Stimulated activated CD8-positive, alpha-beta memory T cell treated with anti-CD3 and anti-CD28 coated beads, Interleukin-15, amount 100 ng/mL, for 4 hours (primary cell): Measurements from ENCODE around the gene WBP1.
"Not testable (repeated sequence)": the region's sequence is repeated elsewhere in the genome, so short reads cannot be mapped to it uniquely, and the experiment has no call there.

ENCODE experiments used
- DNase-seq, 2 donors: peaks; one replicate each; pipeline ENCODE4 v3.0.0-alpha.2; 2020; ENCODE audit warnings: low read depth in 2 of 2

WBP1 gene

DNA sequence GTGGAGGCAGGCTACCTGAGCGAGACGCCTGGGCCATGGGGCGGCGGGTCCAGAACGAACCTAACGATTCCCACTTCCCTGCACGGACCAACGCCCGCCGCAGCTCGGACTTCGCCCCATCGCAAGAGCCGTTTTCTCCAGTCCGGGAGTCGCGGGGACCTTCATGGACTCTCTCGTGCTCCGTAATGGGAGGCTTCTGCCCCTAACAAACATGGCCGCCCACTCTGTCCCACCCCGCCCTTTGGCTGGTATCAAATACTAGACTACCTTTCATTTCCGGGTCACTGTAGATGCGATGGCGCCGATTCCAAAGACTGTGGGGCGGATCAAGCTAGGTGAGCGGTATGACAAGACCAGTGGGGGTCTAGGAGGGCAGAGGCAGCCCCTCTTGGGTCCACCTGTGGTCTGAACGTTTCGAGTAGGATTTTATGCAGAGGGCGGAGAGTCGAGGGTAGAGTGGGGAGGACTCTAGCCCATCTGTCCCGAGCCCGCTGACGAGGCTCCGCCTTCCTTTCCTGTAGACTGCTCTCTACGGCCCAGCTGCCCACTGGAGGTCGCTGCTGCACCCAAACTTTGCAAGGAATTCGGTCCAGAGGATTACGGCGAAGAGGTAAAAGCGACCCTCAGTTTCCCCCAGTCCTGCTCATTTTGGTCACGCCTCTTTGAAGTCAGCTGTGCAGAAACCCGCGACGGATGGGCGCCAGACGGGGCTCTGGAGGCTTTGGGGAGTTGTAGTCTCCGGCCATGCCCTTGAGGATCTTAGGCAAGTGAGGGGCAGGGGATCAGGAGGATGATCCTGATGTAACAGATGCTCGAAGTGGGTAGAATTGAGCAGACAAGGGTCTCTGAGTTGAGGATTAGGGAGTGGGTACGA, 24.8 kb downstream of the WBP1 start, which contains the start of the genes CCDC142 and TTC31:
CCDC142 (minus strand) TSS at position 198 of the 874 bp plus-strand sequence; CDS start at position 37, 161 bp downstream.
TTC31 (plus strand) TSS at position 281 of the 874 bp plus-strand sequence; CDS start at position 296, 15 bp downstream.
- DNase-seq: peak; percentile 84 to 91

- not testable (repeated sequence) for DNase-seq
Measured at GRCh38 chr2:74483675-74484164, 25.5 kb downstream of the WBP1 start.

- no peak for DNase-seq
Measured at GRCh38 chr2:74486141-74486540, 27.9 kb downstream of the WBP1 start.

DNA sequence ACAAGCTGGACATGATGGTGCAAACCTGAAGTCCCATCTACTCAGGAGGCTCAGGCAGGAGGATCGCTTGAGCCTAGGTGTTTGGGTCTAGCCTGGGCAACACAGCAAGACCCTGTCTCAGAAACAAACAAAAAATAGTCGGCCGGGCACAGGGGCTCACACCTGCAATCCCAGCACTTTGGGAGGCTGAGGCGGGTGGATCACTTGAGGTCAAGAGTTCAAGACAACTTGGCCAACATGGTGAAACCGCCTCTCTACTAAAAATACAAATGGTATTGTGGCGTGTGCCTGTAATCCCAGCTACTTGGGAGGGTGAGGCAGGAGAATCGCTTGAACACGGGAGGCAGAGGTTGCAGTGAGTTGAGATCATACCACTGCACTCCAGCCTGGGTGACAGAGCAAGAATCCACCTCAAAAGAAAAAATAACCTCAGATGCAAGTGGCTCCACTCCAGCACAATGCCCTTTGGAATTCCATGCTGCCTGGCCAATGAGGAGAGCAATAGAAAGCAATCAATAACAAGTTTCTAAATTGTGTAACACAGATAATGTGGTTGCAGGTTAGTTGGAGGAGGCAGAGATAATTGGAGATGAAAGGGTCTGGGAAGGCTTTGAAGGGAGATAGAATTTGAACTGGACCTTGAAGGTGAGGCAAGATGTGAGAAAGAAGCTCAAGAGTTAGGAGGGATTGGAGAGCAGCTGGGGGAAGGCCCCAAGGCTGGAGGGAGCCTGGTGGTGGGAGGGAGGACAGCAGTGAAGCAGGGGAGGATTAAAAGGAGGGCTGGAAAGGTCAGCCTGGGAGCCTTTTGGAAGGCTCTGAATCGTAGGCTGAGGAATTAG, 30.6 kb downstream of the WBP1 start:
- no peak for DNase-seq

DNA sequence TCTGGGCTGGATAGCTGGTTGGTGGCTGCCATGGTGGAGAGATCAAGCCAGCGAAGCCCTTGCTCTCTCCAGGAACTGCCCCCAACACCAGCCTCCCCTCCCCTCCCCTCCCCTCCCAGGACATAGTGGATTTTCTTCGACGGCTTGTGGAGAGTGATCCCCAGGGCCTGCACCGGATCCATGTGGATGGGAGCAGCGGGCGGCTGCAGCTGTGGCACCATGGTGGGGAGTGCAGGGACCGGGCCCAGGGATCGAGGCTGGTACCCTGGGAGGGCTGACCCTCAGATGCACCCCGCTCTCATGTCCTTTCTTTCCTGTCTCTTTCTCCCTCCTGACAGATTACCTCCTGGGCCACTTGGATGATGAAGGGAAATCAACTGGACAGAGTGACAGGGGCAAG, 31.7 kb downstream of the WBP1 start:
- DNase-seq: no peak

GRCh38 chr2:74491648-74492544, 33.7 kb downstream of the WBP1 start:
- no peak for DNase-seq

DNA sequence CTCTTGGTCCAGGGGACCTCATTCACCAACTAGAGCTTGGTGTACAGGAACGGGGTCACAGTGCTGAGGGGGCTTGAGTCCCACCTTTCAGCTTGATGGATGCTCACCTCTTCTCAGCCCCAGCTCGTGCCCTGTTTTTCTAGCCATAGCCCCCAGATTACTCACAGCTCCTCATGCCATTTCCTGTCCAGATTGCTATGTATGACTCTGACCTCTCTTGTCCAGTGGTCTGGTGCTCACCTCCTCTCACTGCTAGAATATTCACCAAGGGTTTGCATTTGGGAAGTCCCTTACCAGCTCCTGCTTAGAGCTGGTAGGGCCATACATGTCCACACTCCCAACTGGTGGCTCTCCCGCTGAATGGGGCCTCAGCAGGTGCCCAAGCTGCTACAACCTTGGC, 35.3 kb downstream of the WBP1 start:
- no peak for DNase-seq

DNA sequence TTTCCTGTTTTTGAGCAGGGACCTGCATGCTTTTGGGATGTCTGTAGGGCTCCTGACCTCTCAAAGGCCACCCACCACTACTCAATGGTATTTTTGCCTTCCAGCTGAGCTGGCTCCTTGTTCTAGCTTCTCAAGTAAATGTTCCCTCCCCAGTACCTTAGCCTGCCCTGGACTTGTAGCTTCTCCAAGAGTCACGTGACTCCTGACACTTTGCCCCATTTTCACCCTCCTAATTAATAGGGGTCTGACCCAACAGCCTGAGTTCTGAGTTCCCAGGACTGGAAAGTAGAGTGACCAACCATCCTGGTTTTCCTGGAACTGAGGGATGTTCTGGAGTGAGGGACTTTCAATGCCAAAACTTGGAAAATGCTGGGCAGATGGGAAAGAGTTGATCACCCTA, 37.2 kb downstream of the WBP1 start:
- no peak for DNase-seq

GRCh38 chr2:74496997-74497776, 38.9 kb downstream of the WBP1 start:
- DNase-seq: no peak

DNA sequence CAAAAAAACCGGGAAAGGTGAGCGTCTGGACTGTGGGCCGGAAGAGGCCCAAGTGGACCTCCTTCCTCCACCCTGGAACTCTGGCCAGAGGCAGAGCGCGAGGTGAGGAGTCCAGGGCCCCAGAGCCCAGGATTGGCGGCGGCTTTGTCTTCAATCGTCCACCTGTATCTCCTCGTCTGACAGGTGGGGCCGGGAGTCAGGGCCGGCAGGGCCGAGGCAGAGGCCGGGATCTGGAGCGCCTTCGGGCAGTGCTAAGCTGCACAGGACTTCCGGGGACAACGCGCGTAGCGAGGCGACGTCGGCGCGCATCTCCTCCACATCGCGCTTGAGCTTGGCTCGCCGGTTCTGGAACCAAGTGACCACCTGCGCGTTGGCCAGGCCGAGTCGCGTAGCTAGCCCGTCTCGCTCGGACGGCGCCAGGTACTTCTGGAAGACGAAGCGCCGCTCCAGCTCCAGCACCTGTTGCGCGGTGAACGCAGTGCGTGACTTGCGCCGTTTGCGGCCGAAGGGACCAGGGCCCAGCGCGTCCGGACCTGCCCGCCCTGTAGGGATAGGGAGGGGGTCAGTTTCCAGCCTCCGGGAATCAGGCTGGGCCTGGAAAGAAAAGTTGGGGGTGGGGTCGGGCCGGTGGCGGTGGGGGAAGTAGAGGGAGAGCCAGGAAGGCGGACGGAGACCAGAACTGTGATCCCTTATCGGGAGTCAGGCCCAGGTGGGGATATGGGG, 39.7 kb downstream of the WBP1 start:
- no peak for DNase-seq

DNA sequence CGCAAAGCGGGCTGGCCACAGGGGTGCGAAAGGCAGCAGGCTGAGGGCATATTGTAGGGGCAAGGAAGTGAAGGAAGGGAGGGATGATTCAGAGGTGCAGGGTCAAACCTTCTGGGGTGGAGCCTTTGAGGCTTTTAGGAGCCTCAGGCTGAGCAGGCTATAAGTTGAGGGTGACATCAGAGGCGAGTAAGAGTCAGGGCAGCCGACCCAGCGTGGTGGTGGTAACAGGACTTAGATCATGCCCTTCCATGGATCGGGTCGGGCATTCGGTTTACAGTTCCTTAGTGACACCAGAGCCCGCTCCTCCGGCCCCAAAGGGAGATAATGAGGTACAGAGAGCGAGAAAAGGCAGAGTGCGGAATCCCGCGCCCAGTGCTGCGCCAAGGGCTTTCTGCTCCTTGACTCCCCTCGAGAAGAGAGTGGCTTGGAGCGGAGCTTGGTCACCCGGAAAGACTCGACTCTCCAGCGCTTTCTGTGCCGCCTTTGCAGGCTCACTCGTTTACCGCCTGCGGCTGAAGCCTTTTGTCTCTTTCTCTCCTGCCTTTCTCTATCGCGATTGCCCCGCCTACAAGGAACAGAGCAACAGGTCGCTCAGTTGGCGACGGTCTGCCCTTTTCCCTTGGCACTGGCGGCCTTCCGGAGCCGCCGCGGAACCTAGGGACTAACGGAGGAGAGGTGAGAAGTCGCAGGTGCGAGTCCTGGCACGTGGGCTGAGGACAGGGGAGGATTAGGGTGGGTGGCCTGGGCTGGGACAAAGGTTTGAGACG, 40.4 kb downstream of the WBP1 start:
- no peak for DNase-seq

- DNase-seq: no peak
Measured at GRCh38 chr2:74499267-74499939, 41.2 kb downstream of the WBP1 start, which contains the start of gene LBX2. Gene LBX2, minus strand, starts transcription at chr2:74499603. Its CDS starts 66 bp downstream, at chr2:74499537.

GRCh38 chr2:74499940-74500577, 41.8 kb downstream of the WBP1 start:
- DNase-seq: no peak

DNA sequence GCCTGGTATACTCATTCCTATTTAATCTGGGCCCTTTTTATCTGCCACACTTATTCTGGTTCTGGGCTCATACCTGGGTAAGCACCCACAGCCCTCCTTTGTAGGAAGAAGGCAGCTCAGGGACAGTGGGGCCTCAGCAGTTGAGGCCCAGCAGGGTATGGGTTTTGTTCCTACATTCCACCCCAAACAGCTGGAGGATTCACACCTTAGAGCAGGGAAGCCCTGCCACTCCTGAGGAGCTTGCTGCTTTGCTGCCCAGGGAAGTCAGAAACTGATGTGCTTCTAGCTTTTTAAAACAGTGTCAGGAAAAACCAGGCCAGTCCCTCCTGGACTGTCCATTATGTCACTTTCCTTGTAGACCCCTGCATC, 42.3 kb downstream of the WBP1 start:
- DNase-seq: no peak

- no peak for DNase-seq
Measured at GRCh38 chr2:74501335-74502071, 43.3 kb downstream of the WBP1 start.

GRCh38 chr2:74502147-74502719, 44.0 kb downstream of the WBP1 start:
- no peak for DNase-seq
